ENCODE results near the gene CSRP1. TPM values are rescaled to one million over a fixed set of nuclear protein-coding genes. Genes with fewer than 3 reads are reported as not detected.

Gene CSRP1
- total and polyA plus RNA-seq, 9 of the 15 experiments (the other 6 are each of a cell fraction or from before 2014, with no cell fraction given): 6.8 to 39.4 (median 23.7) TPM

DNA sequence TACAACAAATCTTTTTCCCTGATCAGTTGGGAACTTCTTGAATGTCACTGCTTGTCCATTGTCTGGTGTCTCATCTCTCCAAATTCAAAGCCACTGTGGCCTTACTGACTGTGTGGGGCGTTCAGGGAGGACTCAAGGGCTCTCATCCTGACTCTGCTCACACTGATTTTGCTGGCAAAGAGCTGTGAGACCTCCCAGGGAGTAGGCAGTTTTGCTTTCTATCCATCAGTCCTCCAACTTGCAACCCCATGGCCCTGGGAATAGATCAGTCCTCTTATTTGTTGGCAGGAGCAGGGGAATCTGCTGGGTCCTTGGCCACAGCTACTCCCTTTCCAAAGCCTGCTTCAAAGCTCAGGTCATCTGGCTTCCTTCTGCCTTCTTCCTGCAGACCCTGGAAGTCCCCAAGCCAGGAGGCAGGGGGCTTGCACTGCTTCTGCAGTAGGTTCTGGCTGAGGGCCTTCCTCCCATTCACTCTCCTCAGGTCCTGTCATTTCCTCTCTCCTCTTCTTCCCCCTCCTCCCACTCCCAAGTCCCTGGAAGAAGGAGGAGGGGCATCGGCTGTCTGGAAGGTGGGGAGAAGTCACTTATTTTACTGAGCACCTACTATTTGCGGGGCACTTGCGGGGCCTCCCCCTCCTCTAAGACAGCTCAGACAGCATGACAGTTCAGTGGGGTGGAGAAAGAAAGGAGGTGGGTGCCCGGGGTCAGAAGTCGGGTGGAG, 31.1 kb upstream of the CSRP1 start:
- CTCF ChIA-PET (ENCODE audit: low intra/inter-chr PET ratio): no interaction called here
- no peak for TF ChIP-seq ZNF121 (CRISPR knock-in tag; conservative IDR thresholded peaks at IDR 0.05)
- TF ChIP-seq CHD1 (IDR thresholded peaks at IDR 0.05; ENCODE audit: low read length): no peak
- no peak for TF ChIP-seq FOXM1 (IDR thresholded peaks at IDR 0.05; ENCODE audit: low read depth)
- no peak for TF ChIP-seq FOXM1 (CRISPR knock-in tag; IDR thresholded peaks at IDR 0.05; ENCODE audit: low read depth)
- 0 out of 2 replicates have a peak, but pooled peaks have one; percentile 2 for TF ChIP-seq HDAC2 (IDR thresholded peaks at IDR 0.05)
- TF ChIP-seq SIN3B (IDR thresholded peaks at IDR 0.05; ENCODE audit: low read depth): no peak
- no peak for TF ChIP-seq SMAD2 (IDR thresholded peaks at IDR 0.05; ENCODE audit: low read depth, low read length)
- TF ChIP-seq SUPT5H (IDR thresholded peaks at IDR 0.05): no peak
- TF ChIP-seq ARNT (IDR thresholded peaks at IDR 0.05): no peak
- peak; percentile 46; the same call in 1 of the 2 replicates for TF ChIP-seq ADNP (tag; IDR thresholded peaks at IDR 0.05)
- TF ChIP-seq, protein P1, sequence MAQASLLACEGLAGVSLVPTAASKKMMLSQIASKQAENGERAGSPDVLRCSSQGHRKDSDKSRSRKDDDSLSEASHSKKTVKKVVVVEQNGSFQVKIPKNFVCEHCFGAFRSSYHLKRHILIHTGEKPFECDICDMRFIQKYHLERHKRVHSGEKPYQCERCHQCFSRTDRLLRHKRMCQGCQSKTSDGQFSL (CRISPR knock-in tag; IDR thresholded peaks at IDR 0.05): no peak
- TF ChIP-seq, protein P1 (tag; IDR thresholded peaks at IDR 0.05): no peak
- TF ChIP-seq, protein P2, sequence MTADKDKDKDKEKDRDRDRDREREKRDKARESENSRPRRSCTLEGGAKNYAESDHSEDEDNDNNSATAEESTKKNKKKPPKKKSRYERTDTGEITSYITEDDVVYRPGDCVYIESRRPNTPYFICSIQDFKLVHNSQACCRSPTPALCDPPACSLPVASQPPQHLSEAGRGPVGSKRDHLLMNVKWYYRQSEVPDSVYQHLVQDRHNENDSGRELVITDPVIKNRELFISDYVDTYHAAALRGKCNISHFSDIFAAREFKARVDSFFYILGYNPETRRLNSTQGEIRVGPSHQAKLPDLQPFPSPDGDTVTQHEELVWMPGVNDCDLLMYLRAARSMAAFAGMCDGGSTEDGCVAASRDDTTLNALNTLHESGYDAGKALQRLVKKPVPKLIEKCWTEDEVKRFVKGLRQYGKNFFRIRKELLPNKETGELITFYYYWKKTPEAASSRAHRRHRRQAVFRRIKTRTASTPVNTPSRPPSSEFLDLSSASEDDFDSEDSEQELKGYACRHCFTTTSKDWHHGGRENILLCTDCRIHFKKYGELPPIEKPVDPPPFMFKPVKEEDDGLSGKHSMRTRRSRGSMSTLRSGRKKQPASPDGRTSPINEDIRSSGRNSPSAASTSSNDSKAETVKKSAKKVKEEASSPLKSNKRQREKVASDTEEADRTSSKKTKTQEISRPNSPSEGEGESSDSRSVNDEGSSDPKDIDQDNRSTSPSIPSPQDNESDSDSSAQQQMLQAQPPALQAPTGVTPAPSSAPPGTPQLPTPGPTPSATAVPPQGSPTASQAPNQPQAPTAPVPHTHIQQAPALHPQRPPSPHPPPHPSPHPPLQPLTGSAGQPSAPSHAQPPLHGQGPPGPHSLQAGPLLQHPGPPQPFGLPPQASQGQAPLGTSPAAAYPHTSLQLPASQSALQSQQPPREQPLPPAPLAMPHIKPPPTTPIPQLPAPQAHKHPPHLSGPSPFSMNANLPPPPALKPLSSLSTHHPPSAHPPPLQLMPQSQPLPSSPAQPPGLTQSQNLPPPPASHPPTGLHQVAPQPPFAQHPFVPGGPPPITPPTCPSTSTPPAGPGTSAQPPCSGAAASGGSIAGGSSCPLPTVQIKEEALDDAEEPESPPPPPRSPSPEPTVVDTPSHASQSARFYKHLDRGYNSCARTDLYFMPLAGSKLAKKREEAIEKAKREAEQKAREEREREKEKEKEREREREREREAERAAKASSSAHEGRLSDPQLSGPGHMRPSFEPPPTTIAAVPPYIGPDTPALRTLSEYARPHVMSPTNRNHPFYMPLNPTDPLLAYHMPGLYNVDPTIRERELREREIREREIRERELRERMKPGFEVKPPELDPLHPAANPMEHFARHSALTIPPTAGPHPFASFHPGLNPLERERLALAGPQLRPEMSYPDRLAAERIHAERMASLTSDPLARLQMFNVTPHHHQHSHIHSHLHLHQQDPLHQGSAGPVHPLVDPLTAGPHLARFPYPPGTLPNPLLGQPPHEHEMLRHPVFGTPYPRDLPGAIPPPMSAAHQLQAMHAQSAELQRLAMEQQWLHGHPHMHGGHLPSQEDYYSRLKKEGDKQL (CRISPR knock-in tag; IDR thresholded peaks at IDR 0.05; ENCODE audit: borderline replicate concordance): no peak
- TF ChIP-seq SIN3A (IDR thresholded peaks at IDR 0.05; ENCODE audit: borderline replicate concordance in 2 of 2, control insufficient read depth in 1 of 2, low read depth in 2 of 2, low read length in 2 of 2): no peak
- TF ChIP-seq POLR2H (tag; IDR thresholded peaks at IDR 0.05; ENCODE audit: low read depth): no peak
- 0 out of 2 replicates have a peak, but pooled peaks have one; percentile 47 for TF ChIP-seq FOXK1 (CRISPR knock-in tag; IDR thresholded peaks at IDR 0.05; ENCODE audit: borderline replicate concordance)

More for the DNA sequence above, 31.1 kb upstream of the CSRP1 start:
- Histone ChIP-seq H3K9me1 (ENCODE audit: control insufficient read depth, insufficient read depth, low read length) (no peaks in the 10 kb centered on the region), H4K20me1 (replicated peaks; ENCODE audit: control insufficient read depth, insufficient read depth, low read length) (no peaks in the 10 kb centered on the region), H3K4me2 (ENCODE audit: insufficient read depth, low read length) (no peak overlapping the region), H3K4me1 (replicated peaks in 1 of 2; ENCODE audit: control insufficient read depth in 2 of 2, insufficient read depth in 2 of 2, low read length in 2 of 2) (peaks cover 23 to 28% of the 10 kb centered on the region in 2 experiments), H2AFZ (ENCODE audit: low read depth, low read length) (no peak overlapping the region), H3K9ac (ENCODE audit: insufficient read depth in 1 of 2, low read depth in 2 of 2, low read length in 2 of 2) (no peak overlapping the region; a peak in 1 of 4 replicates), H3K36me3 (ENCODE audit: control insufficient read depth, insufficient read depth, low read length) (no peaks in the 10 kb centered on the region), H3K27ac (ENCODE audit: extremely low read depth, low read depth, low read length) (no peak overlapping the region), H3K79me2 (ENCODE audit: control insufficient read depth, insufficient read depth, low read length) (no peaks in the 10 kb centered on the region), H3K4me3 (no peak overlapping the region), H3K9me3 (replicated peaks; ENCODE audit: control insufficient read depth, insufficient read depth, low read depth, low read length) (no peaks in the 10 kb centered on the region), H3K27me3 (ENCODE audit: control insufficient read depth in 2 of 2, insufficient read depth in 2 of 2, low read length in 2 of 2) (peaks cover 25 to 45% of the 10 kb centered on the region in 2 experiments)
- FAIRE-seq: no peak
- WGBS (ENCODE audit: insufficient coverage, low coverage, missing lambda C conversion rate): 10% methylated on average over 3 of the region's 6 CpGs
- in situ Hi-C loops (cut with MboI) (no loop called here), intact Hi-C loops (cut with micrococcal nuclease) (loop anchor here (10.0 kb wide), 1 partner anchor 437 kb away; no protein-coding TSS in a partner anchor)
- BruUV-seq (replicated peaks): no TSS peak
- POLR2A ChIA-PET: interaction anchor here (0.5 to 1.4 kb wide), 5 partner anchors 13 to 289 kb away, joined by 3 to 7 read pairs (median 3); no protein-coding TSS in a partner anchor
- no peak for ATAC-seq
- DNase-seq (ENCODE audit: extremely low read depth in 1 of 4, low spot score in 3 of 4): peak in 1 of 4 experiments; percentile 9
